ENCODE results near the gene DCXR. TPM values are rescaled to one million over a fixed set of nuclear protein-coding genes. Genes with fewer than 3 reads are reported as not detected.

Gene DCXR
- total and polyA plus RNA-seq, 2 of the 4 experiments (the other 2 are of a cell fraction): 36.6 to 139 TPM

DNA sequence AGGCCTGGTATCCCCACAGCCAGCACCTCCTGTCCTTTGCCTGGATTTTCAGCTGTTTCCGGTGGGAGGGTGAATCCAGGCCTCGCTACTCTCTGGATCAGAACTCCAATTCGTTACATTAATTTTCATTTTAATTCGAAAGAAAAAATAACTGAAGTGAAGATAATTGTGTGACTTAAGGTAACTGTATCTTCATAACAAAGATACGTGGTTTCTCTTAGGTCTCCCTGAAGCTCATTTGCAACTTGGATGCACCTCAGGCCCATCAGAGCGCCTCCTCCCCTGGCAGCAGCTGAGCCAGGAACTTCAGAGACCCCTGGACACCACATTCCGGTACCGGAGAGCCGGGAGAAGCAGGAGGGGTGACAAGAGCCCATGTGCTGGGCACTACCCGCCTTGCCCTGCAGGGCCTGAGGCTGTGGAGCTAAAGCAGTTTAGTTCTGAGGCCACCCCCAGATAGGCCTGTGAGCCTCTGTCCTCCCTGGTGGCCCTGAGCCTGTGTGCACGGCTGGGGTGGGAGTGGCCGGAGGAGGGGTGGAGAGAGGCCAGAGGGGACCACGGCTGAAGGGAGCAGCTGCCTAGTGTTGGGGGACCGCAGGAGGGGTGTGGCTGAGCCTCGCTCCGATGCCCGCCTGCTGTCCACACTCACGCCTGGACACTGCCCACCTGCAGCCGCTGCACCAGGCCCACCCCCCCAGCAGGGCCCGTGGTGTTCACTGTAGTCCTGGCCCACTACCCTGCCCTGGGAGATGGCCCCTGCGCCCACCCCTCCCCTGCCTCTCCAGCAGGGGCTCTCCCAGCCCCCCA lies 39.5 kb upstream of the DCXR start:
- ChIA-PET CTCF (no interaction called here), POLR2A (ENCODE audit: unreplicated experiment) (no interaction called here)
- WGBS, 2 experiments (ENCODE audit: extremely low coverage in 2 of 2, insufficient read length in 1 of 2): 63% methylated on average over 8 of the region's 21 CpGs; no CpG with 5 or more reads in 1 of the 2 experiments
- intact Hi-C loops (cut with micrococcal nuclease): no loop called here
- Histone ChIP-seq H3K9ac (ENCODE audit: low read depth, low read length) (no peak overlapping the region), H4K5ac (ENCODE audit: low read depth, low read length) (no peak overlapping the region), H3K27me3 (ENCODE audit: control insufficient read depth, insufficient read depth, low read length) (no peaks in the 10 kb centered on the region), H4K91ac (ENCODE audit: insufficient read depth, low read depth, low read length) (no peak overlapping the region), H3K56ac (ENCODE audit: extremely low read depth, insufficient read depth, low read length) (no peak overlapping the region), H3K18ac (ENCODE audit: low read depth, low read length) (no peak overlapping the region), H3K36me3 (ENCODE audit: control insufficient read depth, insufficient read depth, low read length) (peaks cover 29% of the 10 kb centered on the region), H2BK15ac (ENCODE audit: low read depth, low read length) (no peak overlapping the region), H2BK120ac (ENCODE audit: low read depth, low read length) (no peak overlapping the region), H3K14ac (replicated peaks; ENCODE audit: low read depth, low read length) (no peak overlapping the region), H3K9me3 (ENCODE audit: control insufficient read depth, insufficient read depth, low read length) (no peaks in the 10 kb centered on the region), H3K4me3 (ENCODE audit: insufficient read depth, low read depth, low read length) (no peak overlapping the region), H3K27ac (ENCODE audit: insufficient read depth, low read length) (no peak overlapping the region), H4K8ac (ENCODE audit: low read depth in 2 of 2, low read length in 2 of 2) (no peak overlapping the region), H2BK20ac (ENCODE audit: low read depth, low read length) (no peak overlapping the region), H2AFZ (replicated peaks; ENCODE audit: low read length, poor library complexity) (no peak overlapping the region), H3K9me1 (ENCODE audit: insufficient read depth, low read length) (no peaks in the 10 kb centered on the region), H2AK5ac (ENCODE audit: low read depth, low read length) (no peak overlapping the region), H3K4me1 (ENCODE audit: control insufficient read depth, insufficient read depth, low read length) (no peaks in the 10 kb centered on the region), H2BK5ac (ENCODE audit: low read depth, low read length, poor library complexity, severe bottlenecking) (no peak overlapping the region), H2AK9ac (replicated peaks; ENCODE audit: low read depth, low read length, poor library complexity) (no peak overlapping the region), H3K23ac (ENCODE audit: low read depth, low read length) (no peak overlapping the region), H3K4ac (ENCODE audit: low read depth, low read length) (no peak overlapping the region), H3K79me1 (ENCODE audit: low read depth in 1 of 2, low read length in 2 of 2) (no peaks in the 10 kb centered on the region), H4K20me1 (ENCODE audit: insufficient read depth, low read length) (no peaks in the 10 kb centered on the region; the same call in 1 of the 2 replicates), H3K4me2 (ENCODE audit: low read depth, low read length) (no peak overlapping the region)
- dilution Hi-C loops (cut with HindIII; ENCODE audit: low sequenced_read_pairs, unreplicated experiment): no loop called here
- ATAC-seq (ENCODE audit: low read depth): peak; percentile 52; the same call in 1 of the 2 replicates
- TF ChIP-seq MAFK (IDR thresholded peaks at IDR 0.05; ENCODE audit: low read depth, low read length): no peak
- DNase-seq: no peak
- in situ Hi-C loops (cut with MboI; ENCODE audit: low sequenced_read_pairs): no loop called here
- BruUV-seq (replicated peaks): no TSS peak

Measured in IMR-90 (cell line).